Astrocyte (in vitro differentiated cells and primary cell): ENCODE measurements around the gene DNAH3. TPM values are rescaled to one million over a fixed set of nuclear protein-coding genes. Genes with fewer than 3 reads are reported as not detected.

Source experiments
- DNase-seq: peaks from one replicate; pipeline ENCODE4 v3.0.0-alpha.2; 2010; ENCODE audit warnings: low read depth
- FAIRE-seq: peaks from 2 replicates; lab custom pipeline; 2011; peaks lifted over from hg19 to GRCh38; lab: Jason Lieb, UNC
- H2AFZ ChIP-seq: 2 replicates; pipeline ENCODE4 v1.6.0; 2012; ENCODE audit warnings: low read depth, low read length, inconsistent platforms
- H3K27ac ChIP-seq: 2 replicates; pipeline ENCODE4 v1.5.1; 2011; ENCODE audit warnings: low read depth, low read length, inconsistent platforms
- H3K27me3 ChIP-seq: 2 replicates; pipeline ENCODE4 v1.6.0; 2011; ENCODE audit warnings: low read length, inconsistent platforms; ENCODE audit not compliant: insufficient read depth
- H3K36me3 ChIP-seq: 2 replicates; pipeline ENCODE4 v1.5.1; 2011; ENCODE audit warnings: low read length, inconsistent platforms; ENCODE audit not compliant: insufficient read depth
- H3K4me1 ChIP-seq: 2 replicates; pipeline ENCODE4 v1.5.1; 2011; ENCODE audit warnings: low read length, inconsistent platforms; ENCODE audit not compliant: insufficient read depth
- H3K4me2 ChIP-seq: 2 replicates; pipeline ENCODE4 v1.6.0; 2012; ENCODE audit warnings: low read length, inconsistent platforms
- H3K4me3 ChIP-seq: 2 replicates; pipeline ENCODE4 v1.5.1; 2011; ENCODE audit warnings: low read depth, mild to moderate bottlenecking, low read length, inconsistent platforms; ENCODE audit not compliant: insufficient read depth
- H3K79me2 ChIP-seq: 2 replicates; pipeline ENCODE4 v1.6.0; 2012; ENCODE audit warnings: mild to moderate bottlenecking, low read length, inconsistent platforms; ENCODE audit not compliant: insufficient read depth
- H3K9ac ChIP-seq: 2 replicates; pipeline ENCODE4 v1.6.0; 2012; ENCODE audit warnings: mild to moderate bottlenecking, low read length, inconsistent platforms
- H3K9me3 ChIP-seq: 2 replicates; pipeline ENCODE4 v1.5.1; 2012; ENCODE audit warnings: low read depth, mild to moderate bottlenecking, low read length, inconsistent platforms; ENCODE audit not compliant: insufficient read depth
- H4K20me1 ChIP-seq: 2 replicates; pipeline ENCODE4 v1.6.0; 2012; ENCODE audit warnings: low read length, inconsistent platforms; ENCODE audit not compliant: insufficient read depth
- H3K27ac Mint-ChIP-seq: one replicate; pipeline ENCODE4 v1.8.0; 2021; ENCODE audit warnings: mild to moderate bottlenecking, mixed read lengths; ENCODE audit not compliant: unreplicated experiment
- H3K27me3 Mint-ChIP-seq: one replicate; pipeline ENCODE4 v1.8.0; 2021; ENCODE audit warnings: low read depth, mixed read lengths; ENCODE audit not compliant: unreplicated experiment
- H3K36me3 Mint-ChIP-seq: one replicate; pipeline ENCODE4 v1.8.0; 2021; ENCODE audit warnings: low read depth, mixed read lengths; ENCODE audit not compliant: unreplicated experiment
- H3K4me1 Mint-ChIP-seq: one replicate; pipeline ENCODE4 v1.8.0; 2021; ENCODE audit warnings: low read depth, mixed read lengths; ENCODE audit not compliant: unreplicated experiment
- H3K4me3 Mint-ChIP-seq: one replicate; pipeline ENCODE4 v1.8.0; 2021; ENCODE audit warnings: mild to moderate bottlenecking, moderate library complexity, mixed read lengths; ENCODE audit not compliant: unreplicated experiment
- H3K9me3 Mint-ChIP-seq: one replicate; pipeline ENCODE4 v1.8.0; 2021; ENCODE audit warnings: mild to moderate bottlenecking, mixed read lengths; ENCODE audit not compliant: unreplicated experiment
- EZH2 ChIP-seq: IDR thresholded peaks from 2 replicates; pipeline ENCODE4 v1.6.1; 2012; ENCODE audit warnings: mild to moderate bottlenecking, low read length, inconsistent platforms; ENCODE audit not compliant: insufficient read depth
- total RNA-seq: library from RNA; stranded (reverse); gene quantifications from 2 replicates; pipeline ENCODE4 v1.2.1, GENCODE V29; 2021
- TF ChIP-seq, protein P1 (sequence below): IDR thresholded peaks from 2 replicates; pipeline ENCODE4 v1.5.1; 2011; ENCODE audit warnings: low read depth, mild to moderate bottlenecking, inconsistent platforms, low read length, moderate library complexity; ENCODE audit not compliant: insufficient read depth

DNAH3 gene
- total RNA-seq, 1 donor from 2014 or later, result not detected

DNA sequence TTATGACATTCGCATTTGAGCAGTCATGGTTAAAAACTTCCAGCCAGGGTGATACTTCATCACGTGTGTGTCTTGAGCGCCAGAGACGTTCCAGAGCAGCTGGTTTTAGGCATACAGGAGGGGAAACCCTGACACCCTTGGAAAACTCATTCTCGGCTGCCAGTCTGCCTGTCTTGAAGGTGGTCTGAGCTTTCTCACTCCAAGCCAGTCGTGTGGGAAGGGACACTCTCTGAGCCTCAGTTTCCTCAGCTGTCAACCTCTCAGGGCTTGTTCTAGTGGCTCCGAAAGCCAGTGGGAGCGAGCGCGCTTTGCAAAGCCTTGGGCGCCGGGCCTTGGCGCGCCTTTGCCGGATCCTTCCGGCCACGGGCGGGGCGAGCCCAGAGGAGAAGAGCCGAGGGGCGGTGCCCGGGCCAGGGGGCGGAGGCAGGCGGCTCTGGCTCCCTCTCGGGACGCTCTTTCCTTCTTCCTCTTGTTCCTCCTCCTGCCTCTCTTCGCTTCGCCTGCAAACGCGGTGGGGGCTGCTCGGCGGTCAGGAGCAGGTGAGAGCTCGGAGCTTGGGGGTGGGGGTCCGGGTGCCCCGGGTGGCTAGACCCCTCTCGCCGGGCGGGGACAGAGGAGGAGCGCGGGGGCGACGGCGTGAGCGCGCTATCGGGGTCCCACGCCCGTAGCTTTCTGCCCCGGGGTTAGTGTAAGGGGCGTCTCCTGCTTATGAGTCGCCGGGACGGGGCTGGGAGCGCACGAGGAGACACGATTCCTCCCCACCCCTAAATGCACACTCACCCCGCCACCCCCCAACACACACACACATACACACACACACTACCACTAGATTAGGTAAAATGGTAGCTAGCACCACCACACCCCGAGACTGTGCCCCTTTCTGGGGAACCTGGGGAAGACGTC lies 7.8 kb upstream of the DNAH3 start, which contains the start of gene LDAF1:
TSS of gene LDAF1 (plus strand) at position 467 of the 903 bp plus-strand sequence. CDS start 2,509 bp downstream, outside the sequence.
- peak within 1 kb of the TSS; percentile 91 for H3K4me2 ChIP-seq
- DNase-seq (peak; percentile 51), FAIRE-seq (no peak)
- Mint-ChIP-seq H3K27me3 (no peaks in the 10 kb centered on the region), H3K9me3 (no peaks in the 10 kb centered on the region), H3K4me1 (peaks cover 3% of the 10 kb centered on the region), H3K4me3 (peak within 1 kb of the TSS; percentile 96), H3K36me3 (peaks cover 4% of the 10 kb centered on the region), H3K27ac (peak within 1 kb of the TSS; percentile 91)
- H3K27ac ChIP-seq, result no peak within 1 kb of the TSS
- H3K9me3 ChIP-seq, result no peaks in the 10 kb centered on the region
- H3K79me2 ChIP-seq, result no peaks in the 10 kb centered on the region
- no peaks in the 10 kb centered on the region for H4K20me1 ChIP-seq
- H3K9ac ChIP-seq, result peak within 1 kb of the TSS; percentile 70
- H3K4me3 ChIP-seq, result peak within 1 kb of the TSS; percentile 63
- H3K4me1 ChIP-seq, result peaks cover 9% of the 10 kb centered on the region
- TF ChIP-seq, protein P1, sequence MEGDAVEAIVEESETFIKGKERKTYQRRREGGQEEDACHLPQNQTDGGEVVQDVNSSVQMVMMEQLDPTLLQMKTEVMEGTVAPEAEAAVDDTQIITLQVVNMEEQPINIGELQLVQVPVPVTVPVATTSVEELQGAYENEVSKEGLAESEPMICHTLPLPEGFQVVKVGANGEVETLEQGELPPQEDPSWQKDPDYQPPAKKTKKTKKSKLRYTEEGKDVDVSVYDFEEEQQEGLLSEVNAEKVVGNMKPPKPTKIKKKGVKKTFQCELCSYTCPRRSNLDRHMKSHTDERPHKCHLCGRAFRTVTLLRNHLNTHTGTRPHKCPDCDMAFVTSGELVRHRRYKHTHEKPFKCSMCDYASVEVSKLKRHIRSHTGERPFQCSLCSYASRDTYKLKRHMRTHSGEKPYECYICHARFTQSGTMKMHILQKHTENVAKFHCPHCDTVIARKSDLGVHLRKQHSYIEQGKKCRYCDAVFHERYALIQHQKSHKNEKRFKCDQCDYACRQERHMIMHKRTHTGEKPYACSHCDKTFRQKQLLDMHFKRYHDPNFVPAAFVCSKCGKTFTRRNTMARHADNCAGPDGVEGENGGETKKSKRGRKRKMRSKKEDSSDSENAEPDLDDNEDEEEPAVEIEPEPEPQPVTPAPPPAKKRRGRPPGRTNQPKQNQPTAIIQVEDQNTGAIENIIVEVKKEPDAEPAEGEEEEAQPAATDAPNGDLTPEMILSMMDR, result no peak
- peak; percentile 3 for TF ChIP-seq EZH2
- H2AFZ ChIP-seq, result peak within 1 kb of the TSS; percentile 87
- H3K36me3 ChIP-seq, result no peaks in the 10 kb centered on the region
- no peaks in the 10 kb centered on the region for H3K27me3 ChIP-seq

DNA sequence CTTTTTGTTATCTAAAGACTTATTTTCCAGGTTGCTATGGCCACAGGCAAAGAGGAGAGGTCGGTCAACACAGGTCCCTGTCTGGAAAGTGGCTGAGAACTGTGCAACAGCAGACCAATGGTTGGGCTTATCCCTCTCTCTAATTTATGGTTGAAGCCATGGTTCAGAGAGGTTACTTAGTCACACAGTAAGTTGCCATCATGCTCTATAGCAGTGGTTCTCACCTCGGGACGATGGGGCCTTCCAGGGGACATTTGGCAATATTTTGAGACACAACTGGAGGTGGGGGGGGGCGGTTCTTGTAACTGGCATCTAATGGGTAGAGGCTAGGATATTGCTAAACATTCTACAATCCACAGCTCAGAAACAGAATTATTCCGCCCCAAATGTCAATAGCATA lies 7.0 kb upstream of the DNAH3 start:
- Mint-ChIP-seq H3K36me3 (no peaks in the 10 kb centered on the region), H3K4me3 (peak overlapping the region; percentile 6), H3K27me3 (no peaks in the 10 kb centered on the region), H3K4me1 (peaks cover 3% of the 10 kb centered on the region), H3K27ac (no peak overlapping the region), H3K9me3 (no peaks in the 10 kb centered on the region)
- FAIRE-seq, result no peak
- Histone ChIP-seq H3K4me1 (peaks cover 9% of the 10 kb centered on the region), H3K36me3 (no peaks in the 10 kb centered on the region), H3K9ac (no peak overlapping the region), H3K4me2 (peak overlapping the region; percentile 91), H4K20me1 (no peaks in the 10 kb centered on the region), H3K4me3 (no peak overlapping the region), H3K9me3 (no peaks in the 10 kb centered on the region), H2AFZ (peak overlapping the region; percentile 87), H3K27me3 (no peaks in the 10 kb centered on the region), H3K27ac (no peak overlapping the region), H3K79me2 (no peaks in the 10 kb centered on the region)
- DNase-seq, result no peak
- TF ChIP-seq EZH2, result no peak
- TF ChIP-seq, protein P1, result no peak
